Measurements from ENCODE around the gene SPTBN1.

DNA sequence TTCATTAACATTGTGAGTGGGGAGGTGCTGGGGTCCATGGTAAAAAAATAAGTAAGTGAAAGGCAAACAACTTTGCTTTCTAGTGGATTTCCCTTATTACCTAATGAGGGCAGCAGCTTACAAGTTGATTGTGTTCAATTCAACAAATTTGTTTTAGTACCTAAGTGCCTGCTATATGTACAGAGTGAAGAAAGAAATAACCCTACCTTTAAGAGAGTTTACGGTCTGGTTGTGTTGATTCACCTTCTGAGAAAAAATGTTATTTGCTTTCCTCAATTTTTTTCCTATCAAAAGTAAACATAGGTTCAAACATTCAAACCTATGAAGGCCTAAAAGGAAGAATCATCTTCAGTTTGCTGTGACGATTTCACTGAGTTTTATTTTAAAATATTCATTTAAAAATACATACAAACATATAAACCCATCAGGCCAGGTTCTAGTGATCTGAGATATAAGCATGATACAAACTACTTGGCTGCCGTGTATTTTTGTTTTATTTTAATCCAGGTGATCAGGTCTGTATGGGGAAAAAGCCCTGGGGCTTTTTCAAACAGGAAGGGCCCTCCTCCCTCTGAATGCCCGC, 1.5 kb upstream of the SPTBN1 start:
- TF ChIP-seq POLR2AphosphoS5 (IDR thresholded peaks at IDR 0.05; ENCODE audit: borderline replicate concordance, low read depth, low read length) (no peak), EZH2 (IDR thresholded peaks at IDR 0.05) (no peak)
